Stimulated activated CD8-positive, alpha-beta memory T cell treated with anti-CD3 and anti-CD28 coated beads, Interleukin-12 subunit alpha, Interleukin-12 subunit beta, amount 100 ng/mL, for 24 hours (primary cell): Measurements from ENCODE around the gene MDK.
A peak's percentile ranks its signal among the peaks of the same experiment; 100 is the strongest.

ENCODE experiments used
- DNase-seq: peaks from one replicate; pipeline ENCODE4 v3.0.0-alpha.2; 2020; ENCODE audit errors: extremely low read depth

Gene MDK

GRCh38 chr11:46382646-46383403 lies 1.4 kb downstream of the MDK start:
- no peak for DNase-seq

- no peak for DNase-seq
Measured at GRCh38 chr11:46383404-46383758, 1.9 kb downstream of the MDK start.

- DNase-seq = no peak
Measured at GRCh38 chr11:46383974-46384701, 2.7 kb downstream of the MDK start.

GRCh38 chr11:46385169-46386004 lies 3.9 kb downstream of the MDK start:
- no peak for DNase-seq

- no peak for DNase-seq
Measured at GRCh38 chr11:46386005-46386578, 4.6 kb downstream of the MDK start.

- no peak for DNase-seq
Measured at GRCh38 chr11:46386674-46387073, 5.2 kb downstream of the MDK start.

- no peak for DNase-seq
Measured at GRCh38 chr11:46387456-46387855, 6.0 kb downstream of the MDK start.

GRCh38 chr11:46387919-46388618 lies 6.6 kb downstream of the MDK start:
- DNase-seq = no peak

GRCh38 chr11:46388619-46389449 lies 7.4 kb downstream of the MDK start:
- DNase-seq = no peak

- no peak for DNase-seq
Measured at GRCh38 chr11:46389450-46390330, 8.2 kb downstream of the MDK start.

GRCh38 chr11:46390331-46391171 lies 9.1 kb downstream of the MDK start:
- DNase-seq = no peak

- no peak for DNase-seq
Measured at GRCh38 chr11:46391186-46391577, 9.7 kb downstream of the MDK start.

GRCh38 chr11:46391578-46392420 lies 10.3 kb downstream of the MDK start, which contains the start of gene CHRM4:
CHRM4 (minus strand) TSS chr11:46391776; CDS start chr11:46386557, 5,219 bp downstream.
- DNase-seq = no peak

- DNase-seq = peak; percentile 42
Measured at GRCh38 chr11:46392421-46393230, 11.2 kb downstream of the MDK start.

- DNase-seq = no peak
Measured at GRCh38 chr11:46393231-46393616, 11.8 kb downstream of the MDK start.

- no peak for DNase-seq
Measured at GRCh38 chr11:46393759-46394158, 12.3 kb downstream of the MDK start.

- DNase-seq = no peak
Measured at GRCh38 chr11:46397526-46397925, 16.1 kb downstream of the MDK start.
